Bladder microvascular endothelial cell (primary cell): Measurements from ENCODE around the gene ACADM. TPM values are rescaled to one million over a fixed set of nuclear protein-coding genes. Genes with fewer than 3 reads are reported as not detected.

Experiments used
- total RNA-seq: library from RNA; depleted of rRNA; stranded (reverse); fragments of >200 nt; gene quantifications from 2 replicates; pipeline ENCODE4 v1.2.3, GENCODE V29; 2014

ACADM gene
- total RNA-seq = 24.9 and 39.1 TPM in 2 replicates

DNA sequence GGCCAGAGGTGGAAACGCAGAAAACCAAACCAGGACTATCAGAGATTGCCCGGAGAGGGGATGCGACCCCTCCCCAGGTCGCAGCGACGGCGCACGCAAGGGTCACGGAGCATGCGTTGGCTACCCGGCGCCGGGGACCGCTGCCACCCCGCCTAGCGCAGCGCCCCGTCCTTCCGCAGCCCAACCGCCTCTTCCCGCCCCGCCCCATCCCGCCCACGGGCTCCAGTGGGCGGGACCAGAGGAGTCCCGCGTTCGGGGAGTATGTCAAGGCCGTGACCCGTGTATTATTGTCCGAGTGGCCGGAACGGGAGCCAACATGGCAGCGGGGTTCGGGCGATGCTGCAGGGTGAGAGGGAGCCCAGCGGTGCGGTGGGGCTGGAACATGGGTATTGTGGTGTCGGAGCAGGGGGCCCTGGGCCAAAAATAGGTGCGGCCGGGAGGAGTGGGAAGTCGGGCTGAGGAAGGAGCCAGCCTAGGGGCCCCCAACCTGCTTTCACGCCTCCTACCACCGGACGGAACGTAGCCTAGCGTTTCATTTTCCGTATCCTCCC lies at the start of gene ACADM:
Gene ACADM, plus strand, starts transcription at position 238 of the 551 bp plus-strand sequence. Its CDS starts 79 bp downstream, at position 317.

DNA sequence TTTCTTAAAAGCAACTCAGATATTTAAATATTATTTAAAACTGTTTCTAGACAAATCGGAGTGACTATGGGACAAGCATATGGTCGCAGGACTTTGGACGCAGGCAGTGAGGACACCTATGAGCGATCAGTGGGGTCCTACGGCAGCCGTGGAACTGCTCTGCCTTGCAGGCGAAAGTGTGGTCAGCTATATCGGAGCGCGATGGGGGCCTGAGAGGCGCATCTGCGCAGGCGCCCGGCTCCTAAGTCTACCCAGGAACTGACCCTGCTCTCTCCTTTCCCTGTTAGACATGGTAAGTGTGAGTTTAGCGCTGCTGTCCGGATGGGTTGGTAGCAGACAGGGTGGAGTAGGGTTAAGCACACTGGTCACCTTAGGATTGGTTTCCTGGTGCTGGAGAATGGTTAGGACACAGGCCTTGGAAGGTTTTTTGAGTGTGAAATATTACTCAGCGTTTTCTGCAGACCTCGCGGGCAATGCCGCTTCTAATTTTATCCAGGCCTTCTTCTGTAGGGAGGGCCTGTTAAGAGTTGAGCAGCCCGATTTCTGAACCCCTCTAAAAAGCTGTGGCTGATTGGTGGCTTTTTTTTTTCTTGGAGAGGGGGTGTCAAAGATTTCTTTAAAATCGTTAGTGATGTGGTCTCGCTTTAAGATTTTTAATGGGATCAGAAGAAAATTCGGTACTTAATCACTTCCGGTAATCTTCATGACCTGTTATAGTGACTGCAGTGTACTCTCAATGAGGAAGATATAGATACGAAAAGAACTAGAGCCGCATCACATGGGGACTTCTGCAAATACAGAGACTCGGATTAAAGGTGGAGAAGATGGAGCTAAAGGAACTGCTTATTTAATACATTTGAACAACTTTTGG lies 61.7 kb downstream of the ACADM start, which contains the start of gene RABGGTB:
Gene RABGGTB, plus strand, starts transcription at position 274 of the 871 bp plus-strand sequence. Its CDS starts 16 bp downstream, at position 290.

DNA sequence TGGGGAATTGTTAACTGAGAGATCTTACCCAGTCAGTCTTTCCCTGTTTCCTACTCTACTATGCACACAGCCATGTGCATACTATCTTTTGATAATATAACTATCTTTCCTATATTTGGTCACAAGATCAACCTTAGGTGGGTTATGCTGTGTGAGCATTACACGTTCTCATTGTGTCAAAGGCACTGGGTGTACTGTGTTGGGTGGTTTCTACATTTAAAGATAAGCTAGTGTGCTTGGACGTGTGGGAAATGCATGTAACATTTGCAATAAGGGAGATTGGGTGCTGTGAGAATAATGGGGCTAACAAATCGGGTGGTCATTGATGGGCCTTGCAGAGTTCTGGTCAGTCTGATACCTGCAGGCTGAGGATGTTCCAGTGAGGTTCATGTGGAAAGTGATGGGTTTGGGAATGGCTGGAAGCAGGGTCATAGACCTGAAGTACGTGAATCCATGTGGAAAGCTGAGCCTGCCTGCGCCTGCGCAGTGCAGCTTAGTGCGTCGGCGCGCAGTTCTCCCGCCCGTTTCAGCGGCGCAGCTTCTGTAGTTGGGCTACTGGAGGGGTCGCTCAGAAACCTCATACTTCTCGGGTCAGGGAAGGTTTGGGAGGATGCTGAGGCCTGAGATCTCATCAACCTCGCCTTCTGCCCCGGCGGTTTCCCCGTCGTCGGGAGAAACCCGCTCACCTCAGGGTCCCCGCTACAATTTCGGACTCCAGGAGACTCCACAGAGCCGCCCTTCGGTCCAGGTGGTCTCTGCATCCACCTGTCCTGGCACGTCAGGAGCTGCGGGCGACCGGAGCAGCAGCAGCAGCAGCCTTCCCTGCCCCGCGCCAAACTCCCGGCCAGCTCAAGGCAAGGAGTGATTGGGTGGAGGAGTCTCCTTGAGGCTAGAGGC lies 72.1 kb downstream of the ACADM start, which contains the start of gene MSH4:
Gene MSH4, plus strand, starts transcription at position 507 of the 897 bp plus-strand sequence. Its CDS starts 104 bp downstream, at position 611.

Other genes with a start within 250 kb of the ACADM start
- 0.16 and 1.6 TPM in 2 replicates for gene SLC44A5, start 113.6 kb upstream of the ACADM start, total RNA-seq
- gene RABGGTB, start 61.5 kb downstream of the ACADM start, total RNA-seq = 45.2 and 102 TPM in 2 replicates
- gene MSH4, start 72.2 kb downstream of the ACADM start, total RNA-seq = under 0.01 and 0.25 TPM in 2 replicates
- gene ASB17, start 207.7 kb downstream of the ACADM start, total RNA-seq = not detected in 2 replicates